GM21528 (cell line): ENCODE data around the gene TRIM6.

ENCODE experiments used
- ATAC-seq: cut with Tn5 transposase; IDR thresholded peaks from one replicate; pipeline ENCODE4 v1.9.1; 2021; ENCODE audit warnings: mild to moderate bottlenecking, moderate library complexity; ENCODE audit not compliant: unreplicated experiment, low FRiP score

Gene TRIM6

DNA sequence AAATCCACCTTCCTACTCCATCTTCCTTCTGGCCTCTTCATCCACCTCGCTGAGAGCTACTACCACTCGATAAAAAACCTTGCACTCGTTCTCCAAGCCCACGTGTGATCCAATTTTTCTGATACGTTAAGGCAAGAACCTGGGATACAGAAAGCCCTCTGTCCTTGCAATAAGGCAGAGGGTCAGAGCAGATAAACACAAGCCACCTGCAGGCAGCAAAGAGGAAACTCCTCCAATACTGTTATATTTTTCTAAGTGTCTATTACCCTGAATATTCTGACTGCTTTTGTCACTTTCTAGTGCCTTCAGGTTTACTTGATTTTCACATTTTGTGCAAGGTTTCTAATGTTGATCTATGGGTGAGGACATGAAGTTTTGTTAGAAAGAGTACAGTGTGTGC is 61.9 kb downstream of the TRIM6 start:
- no peak for ATAC-seq
